Measurements from ENCODE around the gene IL17REL.

Gene IL17REL

DNA sequence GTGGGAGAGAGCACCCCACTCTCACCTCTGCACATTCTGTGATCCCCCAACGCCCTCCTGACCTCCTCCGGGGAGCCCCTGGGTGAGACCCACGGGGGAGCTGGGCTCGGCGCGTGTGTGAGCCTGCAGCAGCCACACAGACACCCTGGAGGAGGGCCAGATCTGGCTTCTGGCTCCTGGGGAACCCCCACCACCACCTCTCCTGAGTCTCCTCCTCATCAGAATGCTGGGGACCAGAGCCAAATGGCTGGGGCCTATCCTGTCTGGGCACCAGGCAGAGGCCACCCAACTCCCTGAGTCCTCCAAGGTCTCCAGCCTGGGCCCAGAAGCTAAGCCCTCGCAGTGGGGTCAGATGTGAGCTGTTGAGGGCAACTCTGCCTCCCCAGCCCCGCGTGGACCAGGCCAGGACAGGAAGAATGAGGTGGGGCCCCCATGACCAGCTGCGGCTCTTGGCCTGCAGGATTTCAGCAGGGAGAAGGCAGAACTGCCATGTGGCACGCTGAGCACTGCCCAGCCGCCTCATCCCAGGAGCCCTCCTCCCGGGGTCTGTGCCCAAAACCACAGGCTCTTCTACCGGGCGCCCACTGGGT lies 57.5 kb downstream of the IL17REL start:
- DNase-seq, result no peak

DNA sequence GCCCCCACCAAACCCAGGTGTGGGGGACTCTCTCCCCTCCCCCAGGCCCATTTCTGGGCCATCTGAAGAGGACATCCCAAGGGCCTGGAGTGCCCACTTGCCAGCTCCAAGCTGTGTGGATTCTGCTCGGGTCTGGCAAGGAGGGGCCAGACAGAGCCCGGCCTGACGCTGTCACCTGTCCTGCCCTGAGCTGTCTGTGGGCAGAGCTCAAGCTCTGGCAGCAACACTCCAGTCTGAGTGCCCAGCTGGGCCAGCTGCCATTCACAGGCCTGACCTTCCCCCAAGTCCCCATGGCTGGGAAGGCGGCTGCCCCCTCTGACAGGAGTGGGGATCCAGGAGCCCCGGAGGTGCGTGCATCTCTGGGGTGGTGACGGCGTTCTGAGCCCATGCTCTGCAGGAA lies 58.2 kb downstream of the IL17REL start:
- no peak for DNase-seq

DNA sequence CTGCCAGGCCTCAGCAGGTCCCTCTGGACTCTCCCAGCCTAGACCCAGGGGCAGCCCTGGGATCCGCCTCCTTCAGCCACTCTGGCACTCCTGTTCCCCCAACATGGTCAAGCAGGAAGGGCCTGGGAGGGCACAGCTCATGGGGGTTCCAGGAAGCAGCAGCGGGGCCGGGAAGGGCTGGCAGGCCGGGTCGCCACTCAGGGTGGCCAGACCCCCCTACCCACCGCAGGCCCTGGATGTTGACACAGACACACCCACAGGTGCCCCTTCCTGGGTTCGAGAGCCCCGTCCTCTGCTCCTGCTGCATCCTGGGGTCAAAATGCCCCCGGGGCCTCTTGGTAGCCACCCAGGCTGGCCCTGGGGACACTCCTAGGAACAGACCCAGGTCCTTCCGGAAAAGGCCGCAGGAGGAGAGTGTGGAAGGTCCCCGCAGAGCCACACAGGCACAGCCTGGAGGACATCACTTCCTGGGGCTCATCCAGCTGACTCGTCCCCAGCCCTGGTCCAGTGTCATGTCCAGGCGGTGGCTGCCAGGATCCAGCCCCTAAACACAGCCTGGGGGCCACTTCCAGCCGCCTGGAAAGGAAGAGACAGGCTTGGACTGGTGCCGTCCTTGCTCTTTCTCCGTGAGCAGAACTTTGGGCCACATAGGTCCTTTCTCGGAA lies 58.8 kb downstream of the IL17REL start:
- DNase-seq, result no peak

DNA sequence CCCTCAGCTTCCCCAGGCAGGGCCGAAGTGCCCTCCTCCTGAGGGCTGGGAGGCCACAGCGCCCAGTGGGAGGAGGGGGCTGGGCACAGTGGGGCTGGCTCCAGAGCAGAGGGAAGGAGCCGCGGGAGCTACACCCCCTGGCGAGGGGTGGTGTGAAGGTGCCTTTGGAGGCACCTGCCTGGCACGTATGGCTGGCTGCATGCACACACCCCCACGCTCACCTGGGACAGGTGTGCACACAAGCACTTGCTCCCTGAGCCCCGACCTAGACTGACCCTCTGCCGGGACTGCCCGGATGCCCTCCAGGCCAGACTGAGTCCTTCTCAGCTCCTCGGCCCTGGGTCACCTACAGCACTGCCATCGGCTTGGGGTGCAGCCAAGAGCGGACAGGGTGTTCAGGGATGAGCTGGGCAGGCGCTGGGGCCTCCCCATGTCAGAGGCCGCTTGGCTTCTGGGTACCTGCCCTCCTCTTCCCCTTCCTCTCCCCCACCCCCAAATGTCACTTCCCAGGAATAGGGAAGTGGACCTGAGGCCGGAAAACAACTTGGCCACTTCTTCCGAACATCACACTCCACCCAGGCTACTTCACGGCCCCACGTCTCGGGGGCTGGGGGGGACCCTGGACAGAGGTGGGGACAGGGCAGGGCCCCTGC lies 59.4 kb downstream of the IL17REL start:
- no peak for DNase-seq

DNA sequence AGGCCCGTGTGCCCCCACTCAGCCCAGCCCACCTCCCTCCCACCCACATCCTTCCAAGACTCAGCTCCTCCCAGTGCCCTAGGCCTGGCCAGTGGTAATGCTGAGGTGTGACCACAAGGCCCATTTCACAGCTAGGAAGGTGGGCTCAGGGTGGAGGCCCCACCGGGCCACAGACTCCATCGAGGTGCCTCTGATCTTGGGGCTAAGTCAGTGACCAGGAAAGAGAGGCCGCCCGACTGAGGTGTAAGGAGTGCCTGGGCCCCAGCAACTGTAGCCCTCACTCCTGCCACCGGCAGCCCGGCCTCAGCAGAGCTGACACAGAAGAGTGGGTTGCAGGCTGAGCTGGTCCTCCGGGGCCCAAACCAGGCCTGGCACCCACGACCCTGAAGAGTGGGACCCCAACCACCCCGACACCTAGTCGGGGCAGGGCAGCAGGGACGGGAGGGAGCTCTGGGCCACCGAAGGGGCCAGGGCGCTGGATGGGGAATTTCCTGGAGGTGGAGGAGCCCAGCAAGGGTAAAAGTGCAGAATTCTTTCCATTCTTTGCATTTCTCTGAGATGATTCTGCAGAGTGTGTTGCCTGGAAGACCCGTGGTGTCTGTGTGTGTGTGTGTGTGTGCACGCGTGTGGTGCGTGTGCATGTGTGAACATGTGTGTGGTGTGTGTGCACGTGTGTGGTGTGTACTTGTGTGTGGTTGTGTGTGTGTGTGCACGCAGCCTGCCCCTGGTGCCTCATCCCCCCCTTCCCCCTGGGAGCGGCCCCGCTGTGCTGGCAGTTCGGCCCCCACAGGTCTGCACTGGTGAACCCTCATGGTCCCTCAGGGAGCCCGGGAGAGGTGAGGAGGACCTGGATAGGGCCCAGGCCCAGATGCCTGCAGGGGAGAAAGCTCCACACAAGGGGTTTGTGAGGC lies 60.3 kb downstream of the IL17REL start:
- no peak for DNase-seq

DNA sequence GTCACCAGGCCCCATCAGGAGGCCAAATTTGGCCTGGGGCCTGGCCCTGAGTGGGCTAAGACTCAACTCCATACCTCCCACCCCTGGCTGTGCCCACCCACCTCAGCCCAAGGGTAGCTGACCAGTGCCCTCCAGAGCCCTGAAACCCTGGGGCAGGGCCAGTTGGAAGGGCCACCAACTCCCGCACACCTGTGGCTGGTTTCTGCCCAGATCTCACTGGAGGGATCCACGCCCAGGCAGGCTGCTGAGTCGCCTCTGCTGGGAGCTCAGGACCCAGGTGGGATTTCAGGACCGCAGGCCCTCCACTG lies 60.9 kb downstream of the IL17REL start:
- no peak for DNase-seq

DNA sequence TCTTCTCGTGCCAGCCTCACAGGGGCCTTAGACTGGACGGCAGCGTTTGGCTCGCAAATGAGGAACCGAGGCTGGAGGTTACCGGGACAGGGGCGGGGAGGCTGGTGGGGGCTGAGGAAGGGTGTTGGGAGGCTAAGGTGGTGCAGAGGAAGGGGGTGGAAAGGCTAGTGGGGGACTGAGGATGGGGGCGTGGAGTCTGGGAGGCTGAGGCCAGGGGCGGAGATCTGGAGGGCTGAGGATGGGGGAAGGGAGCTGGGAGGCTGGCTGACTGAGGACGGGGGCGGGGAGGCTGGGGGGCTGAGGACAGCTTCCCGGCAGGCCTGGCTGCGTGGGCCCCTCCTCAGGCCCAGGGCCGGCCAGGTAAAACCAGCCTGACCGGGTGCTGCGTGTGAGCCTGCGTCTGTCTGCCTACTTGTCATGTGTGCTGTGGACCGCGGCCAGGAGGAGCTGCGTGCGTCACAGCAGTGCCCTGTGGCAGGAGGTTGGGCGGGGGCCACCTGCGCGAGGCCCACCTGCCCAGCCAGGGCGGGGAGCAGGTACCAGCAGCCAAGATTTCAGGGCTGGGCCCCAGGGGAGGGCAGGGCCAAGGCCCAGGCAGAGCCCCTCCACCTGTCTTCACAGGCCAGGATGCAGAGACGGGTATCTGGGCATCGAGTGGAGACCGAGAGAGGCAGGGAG lies 61.4 kb downstream of the IL17REL start:
- no peak for DNase-seq

DNA sequence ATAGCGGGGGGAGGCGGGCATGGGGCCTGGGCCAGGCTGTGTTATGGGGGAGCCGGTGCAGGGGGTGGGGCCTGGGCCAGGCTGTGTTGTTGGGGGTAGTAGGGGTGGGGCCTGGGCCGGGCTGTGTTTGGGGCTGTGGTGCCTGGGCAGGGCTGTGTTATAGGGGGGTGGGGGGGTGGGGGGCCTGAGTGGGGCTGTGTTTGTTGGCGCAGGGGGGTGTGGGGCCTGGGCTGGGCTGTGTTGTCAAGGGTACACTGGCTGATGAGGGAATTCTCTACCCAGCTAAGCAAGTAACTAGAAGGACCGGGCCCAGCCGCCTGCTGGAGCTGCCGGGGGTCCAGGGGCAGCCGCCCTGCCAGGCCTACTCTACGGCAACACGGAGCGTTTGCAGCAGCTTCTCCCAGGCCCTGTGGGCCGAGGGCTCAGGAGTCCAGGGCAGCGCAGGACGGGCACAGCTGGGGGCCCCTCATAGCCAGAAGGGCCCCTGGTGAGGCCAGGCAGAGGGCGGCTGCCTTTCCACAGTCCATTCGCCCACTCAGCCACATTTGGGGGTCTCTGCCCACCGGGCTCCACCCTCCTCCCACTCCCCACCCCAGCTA lies 62.1 kb downstream of the IL17REL start:
- no peak for DNase-seq

DNA sequence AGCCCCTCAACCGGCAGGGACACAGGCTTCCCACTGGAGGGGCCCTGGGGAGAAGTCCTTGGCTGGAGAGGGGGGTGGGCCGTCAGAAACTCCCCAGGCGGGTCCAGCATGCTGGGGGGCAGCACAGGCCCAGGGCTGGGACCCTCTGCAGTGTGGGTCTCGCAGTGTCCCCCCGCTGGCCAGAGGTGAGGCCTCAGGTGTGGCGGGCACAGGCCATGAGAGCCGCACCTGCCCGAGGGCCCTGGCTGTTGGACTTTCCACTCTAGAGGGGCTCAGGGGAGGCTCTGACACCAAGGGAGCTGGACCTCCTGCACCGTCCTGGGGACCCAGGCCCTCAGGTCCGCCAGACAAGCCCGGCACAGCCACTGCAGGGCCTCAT lies 62.7 kb downstream of the IL17REL start:
- no peak for DNase-seq

DNA sequence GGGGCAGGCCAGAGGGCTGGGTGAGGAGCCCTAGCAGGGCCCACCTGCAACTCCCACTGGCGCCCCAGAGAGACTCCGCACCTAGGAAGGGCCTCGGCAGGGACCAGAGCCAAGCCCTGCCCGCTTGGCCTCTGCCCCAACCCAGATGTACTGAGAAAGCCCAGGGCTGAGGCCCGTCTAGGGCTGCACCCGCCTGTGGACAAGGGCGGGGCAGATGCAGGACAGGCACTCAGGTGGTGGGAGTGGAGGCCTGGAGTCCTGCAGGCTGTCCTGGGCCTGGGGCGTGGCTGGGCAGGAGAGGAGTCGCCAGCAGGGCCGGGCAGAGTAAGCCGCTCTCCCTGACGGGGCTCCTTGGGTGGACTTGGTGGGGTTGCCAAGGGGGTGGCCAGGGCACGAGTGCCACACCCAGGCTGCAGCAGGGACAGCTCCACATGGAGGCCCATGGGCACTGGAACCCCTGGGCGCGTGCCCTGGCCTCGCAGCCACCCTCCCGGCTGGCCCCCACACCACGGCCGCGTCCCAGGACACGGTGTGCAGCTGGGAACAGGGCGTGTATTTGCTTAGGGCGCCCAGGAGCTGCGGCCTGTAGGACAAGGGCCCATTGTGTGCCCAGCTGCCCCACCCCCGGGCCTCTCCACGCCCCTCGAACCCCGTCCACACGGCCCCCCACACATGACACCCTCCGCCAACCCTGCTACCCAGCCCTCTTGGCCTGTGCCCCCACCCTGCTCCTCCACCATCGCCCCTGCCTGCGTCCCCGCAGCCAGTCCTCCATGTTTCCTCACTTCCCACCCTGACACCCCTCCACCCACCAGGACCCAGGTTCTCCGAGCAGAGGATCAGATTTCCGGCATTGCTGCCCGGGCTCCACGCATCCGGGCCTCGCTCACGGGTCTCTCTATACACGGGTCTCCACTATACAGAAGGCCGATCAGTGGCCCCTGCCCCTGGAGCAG lies 63.3 kb downstream of the IL17REL start:
- DNase-seq, result no peak

DNA sequence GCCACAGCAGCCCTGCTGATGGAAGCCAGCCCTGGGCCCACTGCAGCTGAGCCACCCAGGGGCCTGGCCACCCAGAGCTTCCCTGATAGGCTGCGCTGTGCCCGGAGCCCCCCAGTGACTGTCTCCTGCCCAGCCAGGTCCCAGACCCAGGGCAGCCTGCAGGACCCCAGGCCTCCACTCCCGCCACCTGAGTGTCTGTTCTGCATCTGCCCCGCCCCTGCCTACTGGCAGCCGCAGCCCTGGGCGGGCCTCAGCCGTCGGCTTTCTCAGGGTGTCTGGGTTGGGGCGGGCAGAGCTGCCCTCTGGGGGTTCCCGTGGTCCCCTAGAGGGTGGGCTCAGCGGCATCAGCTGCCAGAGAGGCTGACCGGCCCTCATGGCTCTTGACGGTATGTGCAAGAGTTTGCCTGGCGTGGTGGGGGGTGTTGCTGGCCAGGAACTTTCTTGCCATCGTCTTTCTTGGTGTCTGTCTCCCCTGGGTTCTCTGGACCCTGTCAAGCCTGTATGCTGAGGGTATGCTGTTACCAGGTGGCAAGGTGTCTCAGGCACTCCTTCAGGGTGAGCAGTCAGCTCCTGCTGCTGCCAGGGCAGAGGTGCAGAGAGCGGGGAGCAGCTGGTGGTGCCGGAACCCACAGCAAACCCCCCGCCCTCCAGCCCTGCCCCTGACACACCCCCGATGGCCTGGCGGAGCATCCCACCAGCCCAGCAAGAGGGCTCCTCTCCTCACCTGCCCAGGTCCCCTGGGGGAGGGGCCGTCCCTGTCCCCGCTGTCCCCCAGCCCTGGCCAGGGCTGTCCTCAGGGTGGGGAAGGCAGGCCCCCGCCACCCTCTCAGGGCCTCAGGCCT lies 64.2 kb downstream of the IL17REL start:
- no peak for DNase-seq

DNA sequence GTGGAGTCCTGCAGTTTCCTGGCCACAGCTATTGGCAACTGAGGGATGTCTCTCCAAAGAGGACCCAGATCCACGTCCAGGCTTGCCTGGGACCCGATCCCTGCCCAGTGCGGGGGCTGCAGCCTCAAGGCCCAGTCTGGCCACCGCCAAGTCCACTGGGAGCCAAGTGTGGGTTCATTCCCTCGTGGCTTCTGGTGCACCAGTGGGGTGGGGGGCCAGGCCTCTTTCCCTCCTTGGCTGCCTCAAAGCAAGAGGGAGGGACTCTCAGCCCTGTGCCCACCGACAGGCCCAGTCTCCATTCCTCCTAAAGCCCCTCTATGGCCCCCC lies 65.3 kb downstream of the IL17REL start:
- DNase-seq, result no peak

DNA sequence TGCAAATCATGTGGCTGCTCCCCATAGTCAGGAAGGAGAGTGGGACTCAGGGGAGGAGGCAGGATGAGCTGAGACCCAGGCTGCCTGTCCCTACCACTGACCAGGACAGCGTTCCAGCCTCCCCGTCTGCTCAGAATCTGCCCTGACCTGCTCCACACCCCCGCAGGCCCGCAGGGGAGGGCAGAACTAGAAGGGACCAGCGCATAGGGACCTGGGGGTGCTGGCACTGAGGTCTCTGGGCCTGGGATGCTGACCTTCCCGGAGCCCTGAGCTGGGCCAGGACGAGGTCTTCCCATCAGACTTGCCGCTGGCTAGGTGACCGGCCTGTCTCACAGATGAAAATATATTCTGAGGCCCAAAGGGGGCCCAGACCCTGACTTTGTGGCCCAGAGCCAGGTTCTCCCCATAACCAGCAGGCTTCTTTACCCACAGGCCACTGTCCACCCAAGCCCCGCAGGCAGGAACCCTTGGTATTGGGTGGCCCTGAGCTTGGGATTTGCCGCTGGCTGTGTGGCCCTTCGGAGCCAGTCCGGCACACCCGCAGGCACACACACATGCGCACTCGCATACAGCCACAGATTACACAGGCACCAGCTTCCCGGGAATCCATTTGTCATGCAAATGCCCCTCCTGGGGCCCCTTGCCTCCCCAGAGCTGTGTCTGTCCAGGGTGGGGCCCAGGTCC lies 65.8 kb downstream of the IL17REL start:
- no peak for DNase-seq

DNA sequence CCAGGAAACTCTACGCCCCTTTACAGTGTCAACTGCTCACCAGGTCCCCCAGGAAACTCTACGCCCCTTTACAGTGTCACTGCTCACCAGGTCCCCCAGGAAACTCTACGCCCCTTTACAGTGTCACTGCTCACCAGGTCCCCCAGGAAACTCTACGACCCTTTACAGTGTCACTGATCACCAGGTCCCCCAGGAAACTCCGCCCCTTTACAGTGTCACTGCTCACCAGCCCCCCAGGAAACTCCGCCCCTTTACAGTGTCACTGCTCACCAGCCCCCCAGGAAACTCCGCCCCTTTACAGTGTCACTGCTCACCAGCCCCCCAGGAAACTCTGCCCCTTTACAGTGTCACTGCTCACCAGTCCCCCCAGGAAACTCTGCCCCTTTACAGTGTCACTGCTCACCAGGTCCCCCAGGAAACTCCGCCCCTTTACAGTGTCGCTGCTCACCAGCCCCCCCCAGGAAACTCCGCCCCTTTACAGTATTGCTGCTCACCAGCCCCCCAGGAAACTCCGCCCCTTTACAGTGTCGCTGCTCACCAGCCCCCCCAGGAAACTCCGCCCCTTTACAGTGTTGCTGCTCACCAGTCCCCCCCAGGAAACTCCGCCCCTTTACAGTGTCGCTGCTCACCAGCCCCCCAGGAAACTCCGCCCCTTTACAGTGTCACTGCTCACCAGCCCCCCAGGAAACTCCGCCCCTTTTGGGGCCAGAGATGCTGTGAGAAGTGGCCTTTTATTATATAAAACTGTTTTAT lies 67.3 kb downstream of the IL17REL start:
- peak; percentile 41 for DNase-seq

Data from DMS 273 treated with DMSO at 0.1 percent for 48 hours (cell line).